B cell (primary cell): ENCODE measurements around the gene PIGT.
"Not testable (repeated sequence)": the region's sequence is repeated elsewhere in the genome, so short reads cannot be mapped to it uniquely, and the experiment has no call there.

Experiments used
- EZH2 ChIP-seq: IDR thresholded peaks from 2 replicates; pipeline ENCODE4 v1.6.1; 2012; ENCODE audit warnings: borderline replicate concordance, low read depth, mild to moderate bottlenecking, moderate library complexity, low read length; ENCODE audit not compliant: insufficient read depth, poor library complexity, severe bottlenecking
- TF ChIP-seq, protein P1 (sequence below): fragments of 200-600 bp; IDR thresholded peaks from one replicate; pipeline ENCODE4 v1.8.0; 2022; ENCODE audit warnings: antibody characterized with exemption, mild to moderate bottlenecking

DNA sequence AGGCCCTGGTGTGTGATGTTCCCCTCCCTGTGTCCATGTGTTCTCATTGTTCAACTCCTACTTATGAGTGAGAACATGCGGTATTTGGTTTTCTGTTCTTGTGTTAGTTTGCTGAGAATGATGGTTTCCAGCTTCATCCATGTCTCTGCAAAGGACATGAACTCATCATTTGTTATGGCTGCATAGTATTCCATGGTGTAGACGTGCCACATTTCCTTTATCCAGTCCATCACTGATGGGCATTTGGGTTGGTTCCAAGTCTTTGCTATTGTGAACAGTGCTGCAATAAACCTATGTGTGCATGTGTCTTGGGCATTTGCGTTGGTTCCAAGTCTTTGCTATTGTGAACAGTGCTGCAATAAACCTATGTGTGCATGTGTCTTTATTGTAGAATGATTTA is 56.3 kb downstream of the PIGT start:
- not testable (repeated sequence) for TF ChIP-seq EZH2
- TF ChIP-seq, protein P1, sequence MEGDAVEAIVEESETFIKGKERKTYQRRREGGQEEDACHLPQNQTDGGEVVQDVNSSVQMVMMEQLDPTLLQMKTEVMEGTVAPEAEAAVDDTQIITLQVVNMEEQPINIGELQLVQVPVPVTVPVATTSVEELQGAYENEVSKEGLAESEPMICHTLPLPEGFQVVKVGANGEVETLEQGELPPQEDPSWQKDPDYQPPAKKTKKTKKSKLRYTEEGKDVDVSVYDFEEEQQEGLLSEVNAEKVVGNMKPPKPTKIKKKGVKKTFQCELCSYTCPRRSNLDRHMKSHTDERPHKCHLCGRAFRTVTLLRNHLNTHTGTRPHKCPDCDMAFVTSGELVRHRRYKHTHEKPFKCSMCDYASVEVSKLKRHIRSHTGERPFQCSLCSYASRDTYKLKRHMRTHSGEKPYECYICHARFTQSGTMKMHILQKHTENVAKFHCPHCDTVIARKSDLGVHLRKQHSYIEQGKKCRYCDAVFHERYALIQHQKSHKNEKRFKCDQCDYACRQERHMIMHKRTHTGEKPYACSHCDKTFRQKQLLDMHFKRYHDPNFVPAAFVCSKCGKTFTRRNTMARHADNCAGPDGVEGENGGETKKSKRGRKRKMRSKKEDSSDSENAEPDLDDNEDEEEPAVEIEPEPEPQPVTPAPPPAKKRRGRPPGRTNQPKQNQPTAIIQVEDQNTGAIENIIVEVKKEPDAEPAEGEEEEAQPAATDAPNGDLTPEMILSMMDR, result not testable (repeated sequence)
